SK-N-MC (cell line): ENCODE measurements around the gene CCDC39.

Experiments
- DNase-seq: peaks from one replicate; pipeline ENCODE4 v3.0.0-alpha.2; 2011; ENCODE audit warnings: low read depth, low spot score
- H3K27ac ChIP-seq: fragments of 200-600 bp; sonication (generic); 2 replicates; pipeline ENCODE4 v1.5.1; 2016; ENCODE audit warnings: mixed run types
- H3K36me3 ChIP-seq: fragments of 200-600 bp; sonication (generic); 2 replicates; pipeline ENCODE4 v1.6.1; 2017; ENCODE audit warnings: antibody characterized with exemption, low read length, mixed read lengths; ENCODE audit not compliant: insufficient read depth
- H3K4me3 ChIP-seq: fragments of 200-600 bp; sonication (generic); 2 replicates; pipeline ENCODE4 v1.5.1; 2016
- H3K9ac ChIP-seq: fragments of 200-600 bp; sonication (generic); 2 replicates; pipeline ENCODE4 v1.8.0; 2017; ENCODE audit warnings: mixed run types, mixed read lengths; ENCODE audit not compliant: insufficient read length
- H3K9me3 ChIP-seq: fragments of 200-600 bp; sonication (generic); 2 replicates; pipeline ENCODE4 v1.6.1; 2017; ENCODE audit warnings: low read depth, mild to moderate bottlenecking, antibody characterized with exemption, low read length, moderate library complexity, mixed read lengths
- EZH2 ChIP-seq: fragments of 200-600 bp; sonication (generic); IDR thresholded peaks from one replicate; pipeline ENCODE4 v1.6.1; 2017; ENCODE audit warnings: antibody characterized with exemption
- FOXP2 ChIP-seq: optimal IDR thresholded peaks from 2 replicates; pipeline ENCODE3; 2011; ENCODE audit warnings: mild to moderate bottlenecking, moderate library complexity; ENCODE audit not compliant: insufficient read depth; ENCODE audit errors: extremely low read length, control extremely low read depth
- POLR2AphosphoS5 ChIP-seq: IDR thresholded peaks from 2 replicates; pipeline ENCODE4 v1.6.1; 2012; ENCODE audit warnings: mild to moderate bottlenecking, low read depth, low read length, borderline replicate concordance

CCDC39 gene

GRCh38 chr3:180679178-180680096 is at the start of gene CCDC39:
Gene CCDC39 (minus strand): TSS chr3:180679489. CDS start chr3:180679380, 109 bp downstream.
- no peak for TF ChIP-seq FOXP2
- TF ChIP-seq EZH2: peak; percentile 99
- H3K9me3 ChIP-seq: no peaks in the 10 kb centered on the region
- H3K27ac ChIP-seq: no peak within 1 kb of the TSS
- H3K9ac ChIP-seq: peak within 1 kb of the TSS; percentile 62
- no peaks in the 10 kb centered on the region for H3K36me3 ChIP-seq
- H3K4me3 ChIP-seq: peak within 1 kb of the TSS; percentile 92
- no peak for DNase-seq

- Histone ChIP-seq H3K36me3 (no peaks in the 10 kb centered on the region), H3K4me3 (no peak overlapping the region), H3K9ac (no peak overlapping the region), H3K9me3 (no peaks in the 10 kb centered on the region), H3K27ac (no peak overlapping the region)
- TF ChIP-seq EZH2: no peak
- TF ChIP-seq POLR2AphosphoS5: no peak
- TF ChIP-seq FOXP2: no peak
- no peak for DNase-seq
Observed at GRCh38 chr3:180720012-180720411, 40.7 kb upstream of the CCDC39 start.

- H3K9ac ChIP-seq: no peak overlapping the region
- TF ChIP-seq POLR2AphosphoS5 (no peak), FOXP2 (no peak), EZH2 (no peak)
- no peak for DNase-seq
- H3K36me3 ChIP-seq: no peaks in the 10 kb centered on the region
- no peak overlapping the region for H3K4me3 ChIP-seq
- no peak overlapping the region for H3K27ac ChIP-seq
- H3K9me3 ChIP-seq: no peaks in the 10 kb centered on the region
Observed at GRCh38 chr3:180707896-180708295, 28.6 kb upstream of the CCDC39 start.

- no peak overlapping the region for H3K4me3 ChIP-seq
- TF ChIP-seq FOXP2 (no peak), POLR2AphosphoS5 (no peak), EZH2 (no peak)
Observed at GRCh38 chr3:180705619-180706018, 26.3 kb upstream of the CCDC39 start.

GRCh38 chr3:180704532-180704931 is 25.2 kb upstream of the CCDC39 start:
- Histone ChIP-seq H3K9me3 (no peaks in the 10 kb centered on the region), H3K4me3 (no peak overlapping the region), H3K36me3 (no peaks in the 10 kb centered on the region), H3K27ac (no peak overlapping the region), H3K9ac (no peak overlapping the region)
- TF ChIP-seq FOXP2 (no peak), EZH2 (no peak), POLR2AphosphoS5 (no peak)
- no peak for DNase-seq

More at GRCh38 chr3:180705619-180706018, 26.3 kb upstream of the CCDC39 start:
- DNase-seq: no peak
- Histone ChIP-seq H3K9me3 (no peaks in the 10 kb centered on the region), H3K27ac (no peak overlapping the region), H3K36me3 (no peaks in the 10 kb centered on the region), H3K9ac (no peak overlapping the region)

GRCh38 chr3:180700941-180701340 is 21.7 kb upstream of the CCDC39 start:
- no peak overlapping the region for H3K27ac ChIP-seq
- H3K4me3 ChIP-seq: no peak overlapping the region
- H3K9ac ChIP-seq: no peak overlapping the region
- H3K9me3 ChIP-seq: no peaks in the 10 kb centered on the region
- H3K36me3 ChIP-seq: no peaks in the 10 kb centered on the region
- no peak for TF ChIP-seq POLR2AphosphoS5
- TF ChIP-seq FOXP2: no peak
- no peak for TF ChIP-seq EZH2
- DNase-seq: no peak

GRCh38 chr3:180698760-180699270 is 19.5 kb upstream of the CCDC39 start:
- Histone ChIP-seq H3K4me3 (no peak overlapping the region), H3K9ac (no peak overlapping the region), H3K9me3 (no peaks in the 10 kb centered on the region), H3K27ac (no peak overlapping the region), H3K36me3 (no peaks in the 10 kb centered on the region)
- DNase-seq: no peak
- TF ChIP-seq FOXP2 (no peak), EZH2 (no peak), POLR2AphosphoS5 (no peak)

GRCh38 chr3:180694321-180694720 is 15.0 kb upstream of the CCDC39 start:
- Histone ChIP-seq H3K9me3 (no peaks in the 10 kb centered on the region), H3K4me3 (no peak overlapping the region), H3K9ac (no peak overlapping the region), H3K27ac (no peak overlapping the region), H3K36me3 (no peaks in the 10 kb centered on the region)
- no peak for DNase-seq
- no peak for TF ChIP-seq FOXP2
- no peak for TF ChIP-seq EZH2
- no peak for TF ChIP-seq POLR2AphosphoS5
